ENCODE results near the gene ACBD6.

The ACBD6 gene

DNA sequence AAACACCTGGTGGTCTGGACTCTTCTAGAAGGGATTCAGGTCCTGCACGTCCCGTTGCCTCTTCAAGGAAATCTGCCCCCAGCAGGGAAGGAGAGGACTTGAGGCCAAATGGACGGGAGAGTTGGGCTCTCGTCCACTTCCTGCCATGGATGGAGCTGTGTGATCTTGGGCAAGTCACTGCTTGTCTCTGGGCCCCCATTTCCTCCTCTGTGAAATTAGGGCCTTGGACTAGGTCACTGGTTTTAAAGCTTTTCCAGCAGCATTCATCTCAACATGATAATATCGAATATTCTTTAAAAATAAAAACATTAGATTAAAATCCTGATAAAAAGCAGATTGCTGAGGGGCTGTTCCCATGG is 245.4 kb downstream of the ACBD6 start:
- TF ChIP-seq, protein P1, sequence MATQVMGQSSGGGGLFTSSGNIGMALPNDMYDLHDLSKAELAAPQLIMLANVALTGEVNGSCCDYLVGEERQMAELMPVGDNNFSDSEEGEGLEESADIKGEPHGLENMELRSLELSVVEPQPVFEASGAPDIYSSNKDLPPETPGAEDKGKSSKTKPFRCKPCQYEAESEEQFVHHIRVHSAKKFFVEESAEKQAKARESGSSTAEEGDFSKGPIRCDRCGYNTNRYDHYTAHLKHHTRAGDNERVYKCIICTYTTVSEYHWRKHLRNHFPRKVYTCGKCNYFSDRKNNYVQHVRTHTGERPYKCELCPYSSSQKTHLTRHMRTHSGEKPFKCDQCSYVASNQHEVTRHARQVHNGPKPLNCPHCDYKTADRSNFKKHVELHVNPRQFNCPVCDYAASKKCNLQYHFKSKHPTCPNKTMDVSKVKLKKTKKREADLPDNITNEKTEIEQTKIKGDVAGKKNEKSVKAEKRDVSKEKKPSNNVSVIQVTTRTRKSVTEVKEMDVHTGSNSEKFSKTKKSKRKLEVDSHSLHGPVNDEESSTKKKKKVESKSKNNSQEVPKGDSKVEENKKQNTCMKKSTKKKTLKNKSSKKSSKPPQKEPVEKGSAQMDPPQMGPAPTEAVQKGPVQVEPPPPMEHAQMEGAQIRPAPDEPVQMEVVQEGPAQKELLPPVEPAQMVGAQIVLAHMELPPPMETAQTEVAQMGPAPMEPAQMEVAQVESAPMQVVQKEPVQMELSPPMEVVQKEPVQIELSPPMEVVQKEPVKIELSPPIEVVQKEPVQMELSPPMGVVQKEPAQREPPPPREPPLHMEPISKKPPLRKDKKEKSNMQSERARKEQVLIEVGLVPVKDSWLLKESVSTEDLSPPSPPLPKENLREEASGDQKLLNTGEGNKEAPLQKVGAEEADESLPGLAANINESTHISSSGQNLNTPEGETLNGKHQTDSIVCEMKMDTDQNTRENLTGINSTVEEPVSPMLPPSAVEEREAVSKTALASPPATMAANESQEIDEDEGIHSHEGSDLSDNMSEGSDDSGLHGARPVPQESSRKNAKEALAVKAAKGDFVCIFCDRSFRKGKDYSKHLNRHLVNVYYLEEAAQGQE (IDR thresholded peaks at IDR 0.05; ENCODE audit: insufficient read depth in 1 of 2, low read depth in 2 of 2, low read length in 2 of 2) = no peak
- TF ChIP-seq FOXP2 (optimal IDR thresholded peaks at IDR 0.05; ENCODE audit: borderline replicate concordance, extremely low read depth, extremely low read length, insufficient read depth) (no peak), POLR2AphosphoS5 (IDR thresholded peaks at IDR 0.05; ENCODE audit: low read depth, low read length) (no peak), TAF1 (IDR thresholded peaks at IDR 0.05; ENCODE audit: borderline replicate concordance, insufficient read depth, low read length) (no peak)

DNA sequence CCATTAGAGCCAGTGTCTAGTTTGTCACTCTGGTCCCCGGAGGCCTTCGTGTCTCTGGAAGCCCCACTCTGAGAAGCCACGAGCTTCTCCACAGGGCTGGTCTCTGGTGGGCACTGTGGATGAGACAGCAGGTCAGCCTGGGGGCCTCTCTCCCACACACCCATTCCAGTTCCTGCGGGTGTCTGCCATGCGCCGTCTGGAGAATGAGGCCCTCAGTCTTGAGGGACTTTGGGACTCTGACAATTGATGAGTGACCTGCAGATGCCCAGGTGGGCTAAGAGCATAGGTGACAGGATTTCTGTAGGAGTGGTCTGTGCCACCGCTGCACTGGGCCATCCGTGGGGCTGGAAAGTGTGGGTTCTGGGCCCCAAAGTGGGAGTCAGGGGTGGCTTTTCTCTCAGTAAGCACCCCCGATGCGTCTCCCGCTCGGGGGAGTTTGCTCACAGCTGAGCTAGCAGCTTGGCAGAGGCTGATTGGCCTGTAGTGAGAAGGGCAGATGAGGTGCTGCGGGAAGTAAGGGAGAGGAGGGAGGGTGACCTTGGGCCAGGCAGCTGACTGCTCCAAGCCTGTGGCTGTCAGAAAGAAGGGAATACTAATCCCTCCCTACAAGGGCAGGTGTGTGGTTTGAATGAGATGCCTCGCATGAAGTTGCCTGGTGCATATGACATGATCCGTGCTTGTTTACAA is 245.9 kb downstream of the ACBD6 start:
- TF ChIP-seq POLR2AphosphoS5 (IDR thresholded peaks at IDR 0.05; ENCODE audit: low read depth, low read length) (no peak), TAF1 (IDR thresholded peaks at IDR 0.05; ENCODE audit: borderline replicate concordance, insufficient read depth, low read length) (no peak), FOXP2 (optimal IDR thresholded peaks at IDR 0.05; ENCODE audit: borderline replicate concordance, extremely low read depth, extremely low read length, insufficient read depth) (no peak), SIN3A (IDR thresholded peaks at IDR 0.05; ENCODE audit: borderline replicate concordance, insufficient read depth, low read length) (no peak)
- TF ChIP-seq, protein P1 (IDR thresholded peaks at IDR 0.05; ENCODE audit: insufficient read depth in 1 of 2, low read depth in 2 of 2, low read length in 2 of 2) = no peak

DNA sequence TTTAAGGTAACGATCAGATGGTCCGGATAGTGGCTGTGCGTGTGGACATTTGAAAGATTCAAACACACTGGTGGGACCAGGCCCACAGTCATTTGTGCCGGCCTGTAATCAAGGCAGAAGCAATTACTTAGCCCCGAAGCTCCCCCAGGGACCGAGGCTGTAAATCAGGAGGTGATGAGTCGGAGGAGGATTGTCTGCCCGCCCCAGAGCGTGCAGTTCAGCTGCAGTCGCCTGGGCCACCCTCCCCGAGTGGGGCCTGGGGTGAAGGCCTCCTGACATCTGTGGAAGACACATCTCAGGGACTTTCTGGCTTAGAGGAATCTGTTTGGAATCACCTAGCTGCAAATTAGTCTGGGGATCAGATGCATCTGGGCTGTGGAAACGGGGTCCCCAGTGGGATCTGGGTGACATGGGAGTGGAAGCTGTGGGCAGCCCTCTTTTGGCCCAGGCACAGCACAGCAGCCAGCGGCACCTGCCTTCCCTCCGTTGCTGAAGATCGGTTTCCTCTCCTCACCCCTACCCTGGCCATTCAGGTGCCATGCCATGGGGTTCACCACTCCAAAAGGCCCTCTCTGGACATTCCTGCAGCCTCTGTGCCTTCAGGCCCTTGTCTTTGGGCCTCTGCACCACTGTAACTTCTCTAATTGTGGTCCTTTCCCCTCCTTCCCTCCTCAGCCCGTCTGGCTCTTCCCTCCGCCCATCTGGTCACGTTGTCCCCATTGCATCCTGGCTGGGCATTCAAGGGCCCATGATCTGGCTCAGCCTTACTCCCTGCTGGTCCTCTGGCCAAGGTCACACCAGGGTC is 246.6 kb downstream of the ACBD6 start:
- no peak for TF ChIP-seq POLR2AphosphoS5 (IDR thresholded peaks at IDR 0.05; ENCODE audit: low read depth, low read length)
- no peak for TF ChIP-seq FOXP2 (optimal IDR thresholded peaks at IDR 0.05; ENCODE audit: borderline replicate concordance, extremely low read depth, extremely low read length, insufficient read depth)
- TF ChIP-seq, protein P1 (IDR thresholded peaks at IDR 0.05; ENCODE audit: insufficient read depth in 1 of 2, low read depth in 2 of 2, low read length in 2 of 2) = no peak
- TF ChIP-seq TAF1 (IDR thresholded peaks at IDR 0.05; ENCODE audit: borderline replicate concordance, insufficient read depth, low read length) = no peak
- no peak for TF ChIP-seq SIN3A (IDR thresholded peaks at IDR 0.05; ENCODE audit: borderline replicate concordance, insufficient read depth, low read length)

DNA sequence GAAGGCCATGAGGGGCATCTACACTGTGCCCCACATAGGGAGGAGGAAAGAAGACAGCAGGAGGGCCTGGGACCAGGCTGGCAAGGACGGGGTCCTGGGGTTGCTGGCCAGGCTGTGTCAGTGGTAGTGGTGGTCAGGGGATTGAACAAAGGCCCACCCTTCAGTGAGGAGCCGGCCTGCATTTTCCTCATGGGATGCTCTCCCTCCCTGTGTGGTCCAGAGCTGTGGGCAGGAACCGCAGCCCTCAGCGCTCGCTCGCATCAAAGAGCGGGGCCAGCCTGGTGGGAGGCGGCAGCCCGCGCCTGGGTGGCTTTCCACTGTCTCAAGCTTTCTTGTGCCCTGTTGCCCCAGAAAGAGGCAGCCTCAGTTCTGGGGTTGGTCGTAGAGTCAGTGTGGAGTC is 247.5 kb downstream of the ACBD6 start:
- TF ChIP-seq FOXP2 (optimal IDR thresholded peaks at IDR 0.05; ENCODE audit: borderline replicate concordance, extremely low read depth, extremely low read length, insufficient read depth) (no peak), TAF1 (IDR thresholded peaks at IDR 0.05; ENCODE audit: borderline replicate concordance, insufficient read depth, low read length) (no peak), SIN3A (IDR thresholded peaks at IDR 0.05; ENCODE audit: borderline replicate concordance, insufficient read depth, low read length) (no peak), POLR2AphosphoS5 (IDR thresholded peaks at IDR 0.05; ENCODE audit: low read depth, low read length) (no peak)
- TF ChIP-seq, protein P1 (IDR thresholded peaks at IDR 0.05; ENCODE audit: insufficient read depth in 1 of 2, low read depth in 2 of 2, low read length in 2 of 2) = no peak
